ENCODE data around the gene GPR31.

GPR31 gene

GRCh38 chr6:167165858-167166471 is 8.2 kb upstream of the GPR31 start:
- DNase-seq: no peak

GRCh38 chr6:167164261-167164660 is 6.5 kb upstream of the GPR31 start:
- no peak for DNase-seq

- no peak for DNase-seq
These were observed 5.8 kb upstream of the GPR31 start for GRCh38 chr6:167163476-167164011.

GRCh38 chr6:167162591-167162990 is 4.8 kb upstream of the GPR31 start:
- no peak for DNase-seq

GRCh38 chr6:167161851-167162467 is 4.2 kb upstream of the GPR31 start:
- DNase-seq: no peak

GRCh38 chr6:167157414-167157813 is 366 bp downstream of the GPR31 start:
- DNase-seq: no peak

- DNase-seq: no peak
These were observed 2.9 kb downstream of the GPR31 start for GRCh38 chr6:167154895-167155294.

GRCh38 chr6:167154291-167154690 is 3.5 kb downstream of the GPR31 start:
- no peak for DNase-seq

- DNase-seq: no peak
These were observed 4.2 kb downstream of the GPR31 start for GRCh38 chr6:167153521-167153959.

- DNase-seq: no peak
These were observed 4.9 kb downstream of the GPR31 start for GRCh38 chr6:167152862-167153261.

GRCh38 chr6:167151648-167152047 is 6.1 kb downstream of the GPR31 start:
- DNase-seq: no peak

GRCh38 chr6:167150941-167151549 is 6.7 kb downstream of the GPR31 start:
- no peak for DNase-seq

GRCh38 chr6:167148997-167149396 is 8.8 kb downstream of the GPR31 start:
- no peak for DNase-seq

- DNase-seq: no peak
These were observed 9.8 kb downstream of the GPR31 start for GRCh38 chr6:167148021-167148420.

- DNase-seq: no peak
These were observed 10.8 kb downstream of the GPR31 start for GRCh38 chr6:167146977-167147376.

GRCh38 chr6:167146135-167146534 is 11.6 kb downstream of the GPR31 start:
- DNase-seq: no peak

- DNase-seq: no peak
These were observed 12.3 kb downstream of the GPR31 start for GRCh38 chr6:167145461-167145860.

GRCh38 chr6:167143041-167143440 is 14.7 kb downstream of the GPR31 start:
- no peak for DNase-seq

- DNase-seq: no peak
These were observed 15.4 kb downstream of the GPR31 start for GRCh38 chr6:167142433-167142761.

- peak; percentile 68 for DNase-seq
These were observed 15.9 kb downstream of the GPR31 start for GRCh38 chr6:167141667-167142432.

GRCh38 chr6:167140589-167141474 is 16.9 kb downstream of the GPR31 start:
- DNase-seq: no peak

GRCh38 chr6:167139761-167140160 is 18.0 kb downstream of the GPR31 start:
- no peak for DNase-seq

GRCh38 chr6:167137881-167138280 is 19.9 kb downstream of the GPR31 start:
- peak; percentile 14 for DNase-seq
